GM12878 (cell line): ENCODE data around the gene TEX13D.

Experiments
- EGR1 ChIP-seq, 2 experiments: IDR thresholded peaks; 1 replicate in 1 of 2; 2 replicates in 1 of 2; pipeline ENCODE4 v1.6.1; 2011 to 2012; ENCODE audit warnings: low read depth in 2 of 2, low read length in 2 of 2, borderline replicate concordance in 1 of 2, mild to moderate bottlenecking in 1 of 2, moderate library complexity in 1 of 2
- POLR2AphosphoS2 ChIP-seq: IDR thresholded peaks from 2 replicates; pipeline ENCODE4 v1.6.1; 2011; ENCODE audit warnings: low read depth, mild to moderate bottlenecking, low read length, improper control_type of control experiment, moderate library complexity
- POLR2AphosphoS5 ChIP-seq: IDR thresholded peaks from 2 replicates; pipeline ENCODE4 v1.6.1; 2011; ENCODE audit warnings: mild to moderate bottlenecking, low read length, inconsistent platforms
- POU2F2 ChIP-seq: IDR thresholded peaks from 3 replicates; pipeline ENCODE4 v1.6.1; 2011; ENCODE audit warnings: low read depth, mild to moderate bottlenecking, low read length, borderline replicate concordance
- RCOR1 ChIP-seq: conservative IDR thresholded peaks from 2 replicates; pipeline ENCODE4 v1.6.1; 2012; ENCODE audit warnings: low read depth, low read length, improper control_type of control experiment
- SMC3 ChIP-seq: IDR thresholded peaks from 2 replicates; pipeline ENCODE4 v1.6.1; 2011; ENCODE audit warnings: low read length, improper control_type of control experiment, borderline replicate concordance
- SREBF1 ChIP-seq: IDR thresholded peaks from 2 replicates; pipeline ENCODE4 v1.6.1; 2012; ENCODE audit warnings: mild to moderate bottlenecking, low read length
- TAF1 ChIP-seq: IDR thresholded peaks from 2 replicates; pipeline ENCODE4 v1.6.1; 2011; ENCODE audit warnings: mild to moderate bottlenecking, low read depth, low read length, borderline replicate concordance
- ZNF274 ChIP-seq: IDR thresholded peaks from one replicate; pipeline ENCODE4 v1.8.0; 2011; ENCODE audit not compliant: insufficient read length, insufficient read depth
- TF ChIP-seq, protein P1 (sequence below), 3 experiments: IDR thresholded peaks in 2 of 3; conservative IDR thresholded peaks in 1 of 3; 2 replicates each; pipeline ENCODE4 v1.5.1; 2011; ENCODE audit warnings: low read depth in 3 of 3, low read length in 3 of 3, mild to moderate bottlenecking in 3 of 3, control low read depth in 2 of 3, moderate library complexity in 2 of 3, inconsistent platforms in 1 of 3, mixed read lengths in 1 of 3; ENCODE audit not compliant: control insufficient read depth in 2 of 3, insufficient read depth in 1 of 3; ENCODE audit errors: extremely low read depth in 1 of 3
- TF ChIP-seq, protein P2 (sequence below): fragments of 150-350 bp; IDR thresholded peaks from 2 replicates; pipeline ENCODE4 v1.6.1; 2016; ENCODE audit warnings: low read depth, low read length

DNA sequence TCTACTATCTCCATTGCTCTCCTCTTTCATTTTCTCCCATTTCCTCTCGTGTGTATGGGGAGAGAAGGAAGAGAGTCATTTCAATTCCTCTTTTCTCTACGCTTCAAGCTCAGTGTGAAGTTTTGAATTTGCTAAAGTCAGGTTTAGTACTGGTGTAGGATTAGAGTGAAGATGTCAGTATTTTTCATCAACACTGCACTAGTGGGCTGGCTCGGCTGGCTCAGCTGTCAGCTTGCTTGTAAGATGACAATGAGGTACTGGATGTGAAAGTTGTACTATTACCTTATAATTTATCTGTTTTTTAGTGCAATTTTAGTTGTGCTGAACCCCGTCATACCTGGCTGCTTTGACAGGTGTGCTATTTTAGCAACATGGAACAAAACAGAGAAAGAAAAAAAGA is 11.8 kb downstream of the TEX13D start:
- TF ChIP-seq, protein P1, sequence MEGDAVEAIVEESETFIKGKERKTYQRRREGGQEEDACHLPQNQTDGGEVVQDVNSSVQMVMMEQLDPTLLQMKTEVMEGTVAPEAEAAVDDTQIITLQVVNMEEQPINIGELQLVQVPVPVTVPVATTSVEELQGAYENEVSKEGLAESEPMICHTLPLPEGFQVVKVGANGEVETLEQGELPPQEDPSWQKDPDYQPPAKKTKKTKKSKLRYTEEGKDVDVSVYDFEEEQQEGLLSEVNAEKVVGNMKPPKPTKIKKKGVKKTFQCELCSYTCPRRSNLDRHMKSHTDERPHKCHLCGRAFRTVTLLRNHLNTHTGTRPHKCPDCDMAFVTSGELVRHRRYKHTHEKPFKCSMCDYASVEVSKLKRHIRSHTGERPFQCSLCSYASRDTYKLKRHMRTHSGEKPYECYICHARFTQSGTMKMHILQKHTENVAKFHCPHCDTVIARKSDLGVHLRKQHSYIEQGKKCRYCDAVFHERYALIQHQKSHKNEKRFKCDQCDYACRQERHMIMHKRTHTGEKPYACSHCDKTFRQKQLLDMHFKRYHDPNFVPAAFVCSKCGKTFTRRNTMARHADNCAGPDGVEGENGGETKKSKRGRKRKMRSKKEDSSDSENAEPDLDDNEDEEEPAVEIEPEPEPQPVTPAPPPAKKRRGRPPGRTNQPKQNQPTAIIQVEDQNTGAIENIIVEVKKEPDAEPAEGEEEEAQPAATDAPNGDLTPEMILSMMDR (IDR thresholded peaks at IDR 0.05 in 2 of 3, conservative IDR thresholded peaks at IDR 0.05 in 1 of 3; ENCODE audit: control insufficient read depth in 2 of 3, extremely low read depth in 1 of 3, insufficient read depth in 1 of 3, low read depth in 3 of 3, low read length in 3 of 3): no peak
- no peak for TF ChIP-seq SREBF1
- no peak for TF ChIP-seq POU2F2
- no peak for TF ChIP-seq TAF1
- TF ChIP-seq POLR2AphosphoS5: no peak
- no peak for TF ChIP-seq RCOR1
- TF ChIP-seq ZNF274: no peak
- no peak for TF ChIP-seq POLR2AphosphoS2
- TF ChIP-seq, protein P2, sequence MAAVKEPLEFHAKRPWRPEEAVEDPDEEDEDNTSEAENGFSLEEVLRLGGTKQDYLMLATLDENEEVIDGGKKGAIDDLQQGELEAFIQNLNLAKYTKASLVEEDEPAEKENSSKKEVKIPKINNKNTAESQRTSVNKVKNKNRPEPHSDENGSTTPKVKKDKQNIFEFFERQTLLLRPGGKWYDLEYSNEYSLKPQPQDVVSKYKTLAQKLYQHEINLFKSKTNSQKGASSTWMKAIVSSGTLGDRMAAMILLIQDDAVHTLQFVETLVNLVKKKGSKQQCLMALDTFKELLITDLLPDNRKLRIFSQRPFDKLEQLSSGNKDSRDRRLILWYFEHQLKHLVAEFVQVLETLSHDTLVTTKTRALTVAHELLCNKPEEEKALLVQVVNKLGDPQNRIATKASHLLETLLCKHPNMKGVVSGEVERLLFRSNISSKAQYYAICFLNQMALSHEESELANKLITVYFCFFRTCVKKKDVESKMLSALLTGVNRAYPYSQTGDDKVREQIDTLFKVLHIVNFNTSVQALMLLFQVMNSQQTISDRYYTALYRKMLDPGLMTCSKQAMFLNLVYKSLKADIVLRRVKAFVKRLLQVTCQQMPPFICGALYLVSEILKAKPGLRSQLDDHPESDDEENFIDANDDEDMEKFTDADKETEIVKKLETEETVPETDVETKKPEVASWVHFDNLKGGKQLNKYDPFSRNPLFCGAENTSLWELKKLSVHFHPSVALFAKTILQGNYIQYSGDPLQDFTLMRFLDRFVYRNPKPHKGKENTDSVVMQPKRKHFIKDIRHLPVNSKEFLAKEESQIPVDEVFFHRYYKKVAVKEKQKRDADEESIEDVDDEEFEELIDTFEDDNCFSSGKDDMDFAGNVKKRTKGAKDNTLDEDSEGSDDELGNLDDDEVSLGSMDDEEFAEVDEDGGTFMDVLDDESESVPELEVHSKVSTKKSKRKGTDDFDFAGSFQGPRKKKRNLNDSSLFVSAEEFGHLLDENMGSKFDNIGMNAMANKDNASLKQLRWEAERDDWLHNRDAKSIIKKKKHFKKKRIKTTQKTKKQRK: no peak
- TF ChIP-seq EGR1 (IDR thresholded peaks at IDR 0.05; ENCODE audit: borderline replicate concordance in 1 of 2, low read depth in 2 of 2, low read length in 2 of 2): no peak
- TF ChIP-seq SMC3: no peak
